NCI-H128 (cell line): ENCODE results near the gene ITGB8.

Experiments
- DNase-seq: peaks from one replicate; lab custom pipeline; 2025; ENCODE audit not compliant: unreplicated experiment; lab: John Stamatoyannopoulos, UW

ITGB8 gene

DNA sequence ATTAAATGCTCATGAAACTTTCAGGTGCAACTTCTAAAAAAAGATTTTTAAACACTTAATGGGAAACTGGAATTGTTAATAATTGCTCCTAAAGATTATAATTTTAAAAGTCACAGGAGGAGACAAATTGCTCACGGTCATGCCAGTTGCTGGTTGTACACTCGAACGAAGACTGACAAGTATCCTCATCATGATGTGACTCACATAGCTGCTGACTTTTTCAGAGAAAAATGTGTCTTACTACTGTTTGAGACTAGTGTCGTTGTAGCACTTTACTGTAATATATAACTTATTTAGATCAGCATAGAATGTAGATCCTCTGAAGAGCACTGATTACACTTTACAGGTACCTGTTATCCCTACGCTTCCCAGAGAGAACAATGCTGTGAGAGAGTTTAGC is 79.3 kb downstream of the ITGB8 start:
- no peak for DNase-seq

DNA sequence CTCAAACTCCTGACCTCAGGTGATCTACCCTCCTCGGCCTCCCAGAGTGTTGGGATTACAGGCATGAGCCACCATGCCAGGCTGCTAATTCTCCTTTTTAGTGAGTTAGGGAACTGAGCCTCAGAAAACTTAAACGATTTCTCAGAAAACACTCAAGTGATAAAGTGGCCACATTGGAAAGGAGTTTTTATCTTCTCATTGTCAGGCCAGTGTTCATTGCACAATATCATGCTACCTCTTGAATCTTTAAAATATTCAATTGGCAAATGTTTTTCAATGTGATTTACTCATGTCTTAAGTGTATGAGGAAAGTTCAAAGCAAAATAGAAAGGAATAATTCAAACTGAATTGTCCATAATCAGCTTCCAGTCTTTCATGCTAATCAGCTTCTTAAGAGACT is 80.7 kb downstream of the ITGB8 start:
- no peak for DNase-seq

DNA sequence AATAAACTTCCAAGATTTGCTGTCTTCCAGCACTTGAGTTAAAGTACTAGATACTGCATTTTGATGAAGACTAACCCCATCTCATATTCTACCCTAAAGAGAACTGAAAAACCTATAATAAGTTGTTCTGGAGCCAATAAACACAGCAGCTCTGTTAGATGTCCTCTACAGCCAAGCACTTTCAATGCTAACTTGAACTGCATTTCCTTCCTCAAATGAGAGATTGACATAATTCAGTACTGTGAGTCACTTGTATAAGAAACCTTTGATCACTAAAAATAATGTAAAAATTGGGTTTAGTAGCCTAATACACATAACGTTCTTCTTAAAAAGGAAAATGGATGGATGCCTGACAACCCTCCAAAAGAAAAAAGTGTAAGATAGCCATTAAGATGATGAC is 81.3 kb downstream of the ITGB8 start:
- no peak for DNase-seq

DNA sequence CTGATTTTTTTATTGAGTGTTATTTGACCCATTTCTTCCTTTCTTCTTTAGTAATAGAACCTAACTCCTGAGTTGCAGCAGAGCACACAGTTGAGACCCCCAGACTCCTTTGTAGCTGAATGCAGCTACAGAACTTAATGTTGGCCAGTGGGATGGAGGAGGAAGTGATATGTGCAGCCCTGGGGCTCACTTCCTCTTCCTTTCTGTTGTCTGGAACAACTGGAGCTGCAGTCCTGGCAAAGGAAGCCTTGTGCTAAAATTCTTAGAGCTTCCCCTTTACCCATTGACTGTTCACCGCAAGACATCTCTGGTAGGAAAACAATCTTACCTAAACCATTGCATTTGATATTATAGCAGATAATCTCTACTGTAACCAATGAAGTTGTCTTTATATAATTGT is 86.6 kb downstream of the ITGB8 start:
- no peak for DNase-seq

DNA sequence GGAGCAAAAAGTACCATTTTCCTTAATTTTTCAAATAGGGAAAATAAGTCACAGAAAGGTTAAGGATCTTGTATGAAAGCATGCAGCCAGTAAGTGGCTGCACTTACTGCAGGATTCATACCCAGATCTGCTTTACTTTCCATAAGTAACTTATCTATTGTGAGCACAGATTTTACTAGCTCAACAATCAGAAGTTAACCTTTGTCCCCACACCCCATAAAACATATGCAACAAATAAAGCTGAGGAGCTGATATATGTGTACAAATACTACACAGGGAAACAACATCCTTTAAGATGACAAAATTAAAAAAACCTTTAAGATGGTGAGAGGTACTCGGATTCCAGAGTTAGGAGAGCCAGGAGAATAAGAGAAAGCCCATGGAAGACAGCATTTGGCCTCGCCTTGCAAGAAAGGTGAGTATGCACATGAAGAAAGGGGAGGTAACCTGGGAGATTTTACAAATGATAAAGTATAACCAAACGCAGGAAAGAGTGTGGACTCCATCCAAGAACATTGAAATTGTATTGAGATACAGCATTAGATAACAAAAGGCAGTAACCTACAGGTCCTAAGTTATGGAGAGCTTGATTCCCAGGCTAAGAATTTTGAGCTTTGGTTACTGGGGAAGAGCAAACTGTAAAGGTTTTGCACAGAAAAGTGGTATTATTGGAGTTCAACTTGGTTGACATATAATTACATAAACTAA is 87.1 kb downstream of the ITGB8 start:
- no peak for DNase-seq

DNA sequence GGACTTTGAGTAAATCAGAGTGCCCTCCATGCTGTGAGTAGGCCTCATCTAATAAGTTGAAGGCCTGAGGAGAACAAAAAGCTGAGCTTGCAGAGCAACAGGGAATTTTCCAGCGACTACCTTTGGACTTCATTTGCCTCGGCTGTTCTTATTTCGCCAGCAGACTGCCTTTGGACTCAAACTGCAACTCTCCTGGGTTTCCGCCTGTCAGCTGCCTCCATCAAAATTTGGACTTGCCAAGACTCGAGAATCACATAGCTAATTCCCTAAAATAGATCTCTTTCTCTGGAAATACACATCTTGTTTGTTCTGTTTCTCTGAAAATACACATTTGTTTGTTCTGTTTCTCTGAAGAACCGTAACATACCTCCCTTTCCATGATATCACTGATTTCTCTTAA is 93.8 kb downstream of the ITGB8 start:
- DNase-seq, result no peak

DNA sequence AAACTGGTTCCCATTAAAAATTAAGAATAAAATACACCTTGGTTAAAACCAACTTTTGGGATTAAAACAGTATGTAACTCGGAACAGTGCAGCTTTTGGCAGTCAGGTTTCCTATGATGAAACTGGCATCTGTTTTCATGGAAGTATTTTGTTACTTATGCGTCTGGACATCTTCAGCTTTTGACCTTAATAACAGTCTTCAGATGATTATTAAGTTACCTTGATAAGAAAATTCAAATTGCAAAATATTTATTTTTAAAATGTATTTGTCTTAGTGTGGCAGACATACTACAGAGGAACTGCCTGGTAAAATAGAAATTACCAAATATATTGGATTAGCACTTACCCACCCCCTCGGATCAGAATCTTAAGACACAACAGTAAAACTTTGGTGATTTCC is 100.0 kb downstream of the ITGB8 start:
- DNase-seq, result no peak

DNA sequence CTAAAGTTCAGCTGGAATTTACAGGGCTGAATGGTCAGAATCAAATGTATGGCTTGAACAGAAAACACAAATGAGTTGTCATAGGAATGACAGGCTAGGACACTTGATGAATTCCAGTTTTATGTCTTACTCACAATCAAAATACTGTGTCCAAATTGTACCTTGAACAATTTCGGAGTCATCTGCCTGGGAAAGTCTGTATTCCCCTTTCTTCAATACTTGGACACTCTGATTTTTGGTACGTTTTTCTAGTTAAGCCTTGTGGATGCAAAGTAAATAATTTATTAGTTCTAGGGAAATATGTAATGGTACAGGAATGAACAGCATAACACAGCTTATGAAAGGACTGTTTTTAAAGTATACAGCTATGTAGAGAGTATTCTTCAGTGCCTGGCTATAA is 100.4 kb downstream of the ITGB8 start:
- DNase-seq, result no peak

DNA sequence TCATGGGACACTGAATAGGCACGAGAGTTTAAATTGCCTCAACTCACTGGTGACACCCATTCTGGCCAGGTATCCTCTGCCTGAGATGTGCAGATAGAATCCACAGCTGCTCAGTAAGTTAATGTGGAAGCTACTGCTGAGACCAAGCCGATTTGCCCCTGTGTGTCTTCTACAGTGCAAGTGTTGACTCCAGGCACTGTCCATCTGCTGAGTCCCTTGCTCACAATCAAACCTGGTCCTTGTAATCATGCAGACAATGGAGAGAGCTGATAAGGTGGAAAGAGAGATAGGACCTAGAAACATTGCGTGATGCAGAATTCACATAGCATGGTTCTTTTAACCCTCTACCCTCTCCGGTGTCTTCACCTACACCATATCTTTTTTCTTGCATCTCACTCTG is 101.4 kb downstream of the ITGB8 start:
- DNase-seq, result no peak

DNA sequence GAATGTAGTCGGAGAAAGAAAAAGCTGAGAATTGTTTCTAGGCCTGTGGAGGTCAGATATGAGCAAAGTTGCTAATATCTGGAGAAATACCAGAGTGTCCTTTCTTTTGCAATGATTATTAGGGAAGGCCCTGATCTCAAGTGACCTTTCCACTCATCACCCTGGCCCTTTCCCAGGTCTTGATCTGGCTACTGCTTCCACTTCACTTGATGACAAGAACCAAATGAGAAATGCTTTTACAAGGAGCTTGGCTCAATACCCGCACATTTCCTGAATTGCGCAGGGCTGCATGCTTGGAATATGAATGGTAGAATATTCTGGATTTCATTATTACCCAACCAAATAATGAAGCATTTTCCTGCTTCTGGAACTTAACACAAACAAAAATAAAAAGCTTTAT is 104.6 kb downstream of the ITGB8 start:
- DNase-seq, result no peak

DNA sequence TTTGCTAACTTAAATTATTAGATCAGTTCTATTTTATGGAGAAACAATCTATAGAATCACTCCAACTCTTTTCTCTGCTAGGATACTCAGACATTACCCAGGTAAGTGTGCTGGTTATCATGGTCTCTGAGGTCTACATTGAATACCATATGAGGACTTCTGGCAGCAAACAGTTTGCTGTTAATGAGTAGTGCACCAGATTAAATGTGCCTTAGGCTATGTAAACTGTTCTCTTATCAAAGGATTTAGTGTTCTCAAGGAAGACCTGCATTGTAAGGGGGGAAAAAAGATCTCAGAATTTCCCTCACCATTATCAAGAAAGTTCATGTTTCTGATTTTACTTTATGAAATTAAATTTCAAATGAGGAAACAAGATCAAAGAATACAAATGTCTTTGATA is 107.5 kb downstream of the ITGB8 start:
- DNase-seq, result no peak

DNA sequence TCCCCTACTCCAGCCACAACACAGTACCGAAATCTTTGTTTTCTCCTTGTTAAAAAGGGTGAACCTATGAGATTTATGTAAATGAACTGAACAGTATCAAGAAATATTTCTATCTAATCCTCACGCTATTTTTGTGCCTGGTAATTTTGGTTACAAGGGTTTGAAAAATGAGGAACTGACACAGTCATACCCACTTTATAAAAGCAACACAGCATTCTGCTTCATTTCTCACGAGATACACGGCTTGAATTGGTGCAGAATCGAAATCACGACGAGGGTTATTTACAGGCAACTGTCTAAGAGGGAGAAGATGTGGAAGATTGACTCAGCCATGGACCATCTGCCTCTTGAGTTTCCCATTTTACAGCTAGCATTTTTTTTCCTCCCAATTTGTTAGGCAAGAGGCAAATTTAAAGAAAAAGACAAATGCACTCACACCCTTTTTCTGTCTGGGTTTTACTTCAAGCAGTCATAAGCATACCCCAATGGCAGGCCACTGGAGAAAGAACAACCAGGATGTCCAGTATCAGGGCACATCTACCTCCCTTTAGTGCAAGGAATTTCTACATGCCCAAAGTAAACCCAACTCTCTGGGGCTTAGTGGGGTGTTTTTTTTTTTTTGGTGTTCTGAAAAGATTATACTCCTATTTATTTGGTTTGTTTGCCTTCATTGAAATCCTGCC is 108.1 kb downstream of the ITGB8 start:
- no peak for DNase-seq

DNA sequence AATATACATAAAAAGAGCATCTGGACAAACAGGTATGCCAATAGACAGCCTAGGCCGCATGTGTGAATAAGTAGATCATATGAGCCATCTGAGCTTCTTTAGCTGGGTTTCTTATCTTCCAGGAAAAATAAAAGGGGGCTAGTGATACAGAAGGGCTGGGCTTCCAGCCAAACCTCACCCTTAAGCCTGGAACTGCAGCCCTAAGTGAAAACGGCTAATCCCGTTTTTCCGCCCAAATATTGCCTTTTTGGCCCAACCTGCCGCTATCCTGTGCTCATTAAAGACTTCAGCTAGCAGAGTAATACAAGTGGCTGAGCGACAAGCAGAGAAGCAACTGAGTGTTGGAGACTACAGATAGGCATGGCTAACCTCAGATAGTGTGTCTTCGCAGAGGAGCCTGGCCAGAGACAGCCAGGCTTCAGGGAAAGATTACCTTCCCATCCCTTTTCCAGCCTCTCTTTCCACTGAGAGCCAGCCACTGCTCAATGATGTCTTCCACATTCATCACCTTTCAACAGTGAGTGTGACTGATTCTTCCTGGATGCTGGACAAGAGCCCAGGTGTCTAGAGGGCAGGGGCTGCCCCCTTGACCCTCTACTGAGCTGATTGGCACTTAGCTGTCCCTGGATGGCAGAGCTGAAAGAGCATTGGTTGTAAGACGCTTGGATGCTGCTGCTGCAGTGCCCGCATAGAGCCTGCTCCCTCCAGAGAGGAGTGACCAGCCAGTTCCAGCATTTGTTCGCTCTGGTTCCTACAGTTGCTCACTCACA is 108.9 kb downstream of the ITGB8 start:
- no peak for DNase-seq

DNA sequence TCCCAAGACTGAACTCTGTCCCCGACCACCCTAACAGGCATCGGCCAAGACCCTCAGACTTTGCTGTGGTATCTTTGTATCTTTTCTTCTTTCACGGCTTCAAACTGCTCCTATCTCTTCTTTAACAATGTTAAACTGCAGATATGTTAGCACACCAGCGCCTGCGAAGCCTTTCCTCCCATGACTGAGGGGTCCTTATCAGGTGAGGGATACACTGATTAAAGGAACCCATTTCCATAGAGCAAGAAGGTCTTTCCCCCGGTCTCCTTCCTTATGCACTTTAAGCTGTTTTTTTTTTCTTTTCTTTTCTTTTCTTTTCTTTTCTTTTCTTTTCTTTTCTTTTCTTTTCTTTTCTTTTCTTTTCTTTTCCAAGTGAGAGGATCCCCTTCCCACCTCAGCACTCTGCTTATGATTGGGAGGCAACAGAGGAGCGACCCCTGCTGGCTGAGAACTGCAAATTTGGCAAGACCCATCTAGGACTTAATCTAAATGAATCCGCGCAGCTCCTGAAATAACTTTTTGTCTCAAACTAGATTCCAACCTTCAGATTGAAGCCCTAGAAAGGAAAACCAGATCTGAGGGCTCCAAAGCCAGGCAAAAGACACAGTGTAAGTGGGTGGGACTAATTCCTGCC is 109.9 kb downstream of the ITGB8 start:
- DNase-seq, result no peak

DNA sequence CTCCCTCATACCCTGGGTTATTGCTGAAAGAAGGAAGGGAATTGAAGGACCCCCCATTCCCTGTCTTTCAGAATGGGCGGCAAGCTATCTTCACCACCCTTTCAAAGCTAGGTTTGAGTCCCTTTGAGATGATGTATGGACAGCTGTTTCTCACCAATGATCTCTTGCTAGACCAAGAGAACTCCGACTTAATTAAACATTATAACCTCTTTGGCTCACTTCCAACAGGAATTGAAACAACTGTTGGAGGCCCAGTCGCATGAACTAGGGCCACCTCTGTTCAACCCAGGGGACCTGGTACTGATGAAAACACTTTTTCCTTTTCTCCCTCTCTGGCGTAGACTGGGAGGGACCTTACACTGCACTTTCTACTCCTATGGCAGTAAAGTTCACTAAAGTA is 110.6 kb downstream of the ITGB8 start:
- no peak for DNase-seq

DNA sequence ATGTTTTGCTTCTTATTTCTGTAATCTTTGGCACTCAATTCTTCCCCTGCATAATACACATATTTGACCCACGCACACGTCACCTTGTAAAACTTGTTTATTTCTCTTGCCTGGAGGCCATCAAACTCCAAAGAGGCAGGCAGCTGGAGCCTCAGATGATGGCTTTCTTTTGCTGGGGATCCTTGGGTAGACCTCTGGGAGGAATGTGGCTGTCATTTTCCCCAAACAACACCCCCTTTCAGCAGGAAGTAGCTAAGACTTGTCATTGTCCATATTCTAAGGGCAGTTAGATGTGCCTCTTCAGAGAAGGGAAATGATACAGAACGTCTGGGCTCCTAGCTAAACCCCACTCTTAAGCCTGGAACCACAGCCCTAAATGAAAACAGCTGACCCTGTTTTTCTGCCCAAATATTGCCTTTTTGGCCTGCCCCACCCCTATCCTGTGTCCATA is 111.3 kb downstream of the ITGB8 start:
- DNase-seq, result no peak

DNA sequence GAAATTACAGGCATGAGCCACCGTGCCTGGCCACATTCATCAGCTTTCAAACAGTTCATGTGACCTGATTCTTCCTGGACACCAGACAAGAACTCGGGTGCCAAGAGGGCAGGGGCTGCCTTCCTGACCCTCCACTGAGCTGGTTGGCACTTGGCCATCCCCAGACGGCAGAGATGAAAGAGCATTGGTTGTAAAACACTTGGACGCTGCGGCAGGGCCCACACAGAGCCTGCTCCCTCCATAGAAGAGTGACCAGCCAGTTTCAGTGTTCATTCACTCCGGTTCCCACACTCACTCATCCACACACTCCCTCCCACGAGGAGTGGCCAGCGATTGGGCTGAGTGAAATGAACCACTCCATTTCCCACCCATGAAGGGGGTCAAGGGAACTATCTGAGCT is 112.3 kb downstream of the ITGB8 start:
- no peak for DNase-seq

DNA sequence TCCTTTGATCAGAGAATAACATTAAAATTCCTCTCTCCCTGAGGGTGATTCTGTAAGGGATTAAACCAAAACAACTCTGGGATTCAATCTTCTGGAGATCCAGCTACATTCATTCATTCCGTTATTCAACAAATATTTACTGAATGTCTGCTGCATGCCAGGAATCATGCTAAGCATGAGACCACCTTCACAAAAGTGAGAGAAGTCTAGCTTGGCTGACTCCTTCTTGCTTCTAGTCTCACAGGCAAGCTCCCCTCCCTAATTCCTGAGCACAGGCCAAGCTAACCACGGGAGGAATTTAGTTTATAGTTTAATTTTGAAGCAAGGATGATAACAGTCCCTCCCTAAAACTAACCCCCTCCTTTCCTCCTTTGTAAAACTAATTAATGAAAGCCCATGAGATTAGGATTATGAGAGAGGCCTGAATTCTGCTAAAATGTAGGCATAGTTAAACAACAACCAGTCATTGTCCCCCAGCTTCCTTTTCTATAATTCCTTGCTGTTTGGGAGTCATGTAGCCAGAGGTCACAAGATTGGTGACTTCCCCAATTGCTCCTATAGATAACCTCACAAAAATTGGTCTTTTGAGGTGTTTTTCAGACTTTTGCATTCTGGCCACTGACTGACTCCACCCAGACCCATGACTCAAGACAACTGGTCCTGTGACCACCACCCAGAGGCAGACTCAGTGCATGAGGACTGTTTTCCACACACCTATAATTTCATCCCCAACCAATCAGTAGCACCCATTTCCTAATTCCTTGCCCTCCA is 113.5 kb downstream of the ITGB8 start:
- DNase-seq, result no peak

DNA sequence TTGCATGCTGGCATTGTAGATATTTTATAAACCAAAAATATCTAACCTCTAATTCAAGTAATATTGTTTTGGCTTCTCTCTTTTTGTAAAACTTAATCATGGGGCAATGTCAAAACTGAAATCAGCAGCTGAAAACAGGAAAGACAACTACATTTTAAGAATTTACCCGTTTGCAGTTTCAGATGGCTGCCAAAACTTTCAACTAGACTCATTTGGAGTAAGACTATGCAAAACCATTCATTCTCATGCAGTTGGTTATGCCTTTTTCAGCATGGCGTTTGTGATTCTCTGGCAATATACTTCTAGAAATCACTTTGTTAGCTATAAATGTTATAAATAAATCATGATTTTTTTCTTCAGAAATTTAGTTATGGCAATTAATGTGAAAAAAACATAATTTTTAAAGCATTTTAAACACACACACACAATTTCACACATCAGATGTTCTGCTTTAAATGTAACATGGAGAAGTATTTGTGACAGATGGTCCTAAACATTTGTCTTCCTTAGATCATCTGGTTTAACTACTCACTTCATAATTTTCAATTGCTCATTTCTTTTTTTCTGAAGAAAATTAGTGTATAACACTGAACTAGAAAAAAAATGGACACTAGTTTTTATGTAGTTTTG is 116.4 kb downstream of the ITGB8 start:
- DNase-seq, result no peak

DNA sequence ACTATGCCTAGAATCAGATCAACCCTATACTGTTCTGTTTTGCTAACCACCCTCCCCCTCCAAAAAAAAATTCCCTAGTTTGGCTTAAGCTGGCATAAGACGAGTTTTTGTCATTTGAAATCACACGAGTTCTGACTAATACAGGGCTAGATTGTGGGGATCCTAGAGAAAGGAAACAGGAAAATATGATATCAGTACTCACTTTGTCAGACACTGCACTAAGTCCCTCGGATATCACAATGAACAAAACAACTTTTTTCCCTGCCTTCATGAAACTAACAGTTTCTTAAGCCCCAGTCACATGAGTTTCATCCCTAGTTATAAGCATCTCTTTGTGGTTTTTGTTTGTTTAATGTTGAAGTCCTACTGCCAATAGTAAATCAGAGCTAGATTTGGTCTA is 118.5 kb downstream of the ITGB8 start:
- no peak for DNase-seq

DNA sequence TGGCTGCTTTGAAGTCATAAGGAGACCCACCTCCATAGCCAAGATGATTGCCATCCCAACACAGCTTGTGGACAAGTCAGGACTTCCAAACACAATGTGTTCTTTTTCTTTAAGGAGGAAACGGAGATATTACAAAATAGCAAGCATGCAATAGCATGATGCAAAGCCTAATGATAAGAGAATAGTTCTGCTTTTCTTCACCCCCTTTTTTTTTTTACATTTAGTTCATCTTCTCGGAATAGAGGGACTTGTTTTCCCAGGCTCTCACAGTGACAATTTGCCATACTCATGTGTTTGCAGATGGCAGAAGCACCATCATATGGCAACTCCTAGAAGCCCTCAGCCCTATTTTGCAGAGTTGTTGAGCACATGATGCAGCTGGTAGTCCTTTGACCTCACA is 119.8 kb downstream of the ITGB8 start:
- no peak for DNase-seq
